ENCODE measurements around the gene DCAF16.

Gene DCAF16

GRCh38 chr4:17763416-17763815 is 47.1 kb downstream of the DCAF16 start:
- H3K4ac ChIP-seq (ENCODE audit: low read depth, low read length): no peak overlapping the region
- no peak overlapping the region for H2BK5ac ChIP-seq (ENCODE audit: low read length)
- H3K27me3 ChIP-seq (ENCODE audit: insufficient read depth, low read length, poor library complexity): no peaks in the 10 kb centered on the region
- no peak for DNase-seq
- no peak overlapping the region for H2BK15ac ChIP-seq (replicated peaks; ENCODE audit: low read depth)
- H4K5ac ChIP-seq (ENCODE audit: low read length): no peak overlapping the region
- no peak overlapping the region for H3K9ac ChIP-seq (ENCODE audit: low read length)
- no peak overlapping the region for H3K4me2 ChIP-seq (ENCODE audit: low read length)
- no peak overlapping the region for H3K23ac ChIP-seq (ENCODE audit: low read length)
- H3K79me1 ChIP-seq (ENCODE audit: low read length): no peaks in the 10 kb centered on the region
- H3K4me3 ChIP-seq (ENCODE audit: low read length): no peak overlapping the region
- H3K4me1 ChIP-seq (ENCODE audit: control insufficient read depth, low read depth, low read length): no peaks in the 10 kb centered on the region
- no peaks in the 10 kb centered on the region for H3K36me3 ChIP-seq (ENCODE audit: control insufficient read depth, insufficient read depth, low read length)
- WGBS (ENCODE audit: extremely low coverage, insufficient coverage, low lambda C conversion rate): no CpG with 5 or more reads among the region's 3 CpGs
- no peak overlapping the region for H2AK5ac ChIP-seq (ENCODE audit: low read length)
- no peak overlapping the region for H3K56ac ChIP-seq (ENCODE audit: low read length)
- no peak overlapping the region for H3K27ac ChIP-seq (ENCODE audit: low read depth, low read length)
- H4K8ac ChIP-seq (ENCODE audit: low read depth, low read length): no peak overlapping the region
- no peak overlapping the region for H3K18ac ChIP-seq (ENCODE audit: low read length)
- H2BK120ac ChIP-seq (ENCODE audit: low read depth, low read length): no peak overlapping the region
- H3K79me2 ChIP-seq (ENCODE audit: control insufficient read depth, insufficient read depth, low read length): no peaks in the 10 kb centered on the region

GRCh38 chr4:17762726-17763125 is 47.8 kb downstream of the DCAF16 start:
- H3K56ac ChIP-seq (ENCODE audit: low read length): no peak overlapping the region
- DNase-seq: peak; percentile 36
- no peaks in the 10 kb centered on the region for H3K36me3 ChIP-seq (ENCODE audit: control insufficient read depth, insufficient read depth, low read length)
- H3K4me2 ChIP-seq (ENCODE audit: low read length): no peak overlapping the region
- no peak overlapping the region for H3K27ac ChIP-seq (ENCODE audit: low read depth, low read length)
- H3K79me1 ChIP-seq (ENCODE audit: low read length): no peaks in the 10 kb centered on the region
- no peak overlapping the region for H3K4ac ChIP-seq (ENCODE audit: low read depth, low read length)
- H2BK120ac ChIP-seq (ENCODE audit: low read depth, low read length): no peak overlapping the region
- no peak overlapping the region for H4K5ac ChIP-seq (ENCODE audit: low read length)
- no peaks in the 10 kb centered on the region for H3K4me1 ChIP-seq (ENCODE audit: control insufficient read depth, low read depth, low read length)
- H3K79me2 ChIP-seq (ENCODE audit: control insufficient read depth, insufficient read depth, low read length): no peaks in the 10 kb centered on the region
- no peak overlapping the region for H3K4me3 ChIP-seq (ENCODE audit: low read length)
- WGBS (ENCODE audit: extremely low coverage, insufficient coverage, low lambda C conversion rate): no CpG with 5 or more reads among the region's 1 CpG
- H2AK5ac ChIP-seq (ENCODE audit: low read length): no peak overlapping the region
- no peaks in the 10 kb centered on the region for H3K27me3 ChIP-seq (ENCODE audit: insufficient read depth, low read length, poor library complexity)
- no peak overlapping the region for H2BK5ac ChIP-seq (ENCODE audit: low read length)
- no peak overlapping the region for H3K9ac ChIP-seq (ENCODE audit: low read length)
- no peak overlapping the region for H4K8ac ChIP-seq (ENCODE audit: low read depth, low read length)
- H3K18ac ChIP-seq (ENCODE audit: low read length): no peak overlapping the region
- H3K23ac ChIP-seq (ENCODE audit: low read length): no peak overlapping the region
- no peak overlapping the region for H2BK15ac ChIP-seq (replicated peaks; ENCODE audit: low read depth)

GRCh38 chr4:17761062-17761461 is 49.5 kb downstream of the DCAF16 start:
- Histone ChIP-seq H2BK5ac (ENCODE audit: low read length) (no peak overlapping the region), H4K5ac (ENCODE audit: low read length) (no peak overlapping the region), H3K9ac (ENCODE audit: low read length) (no peak overlapping the region), H3K56ac (ENCODE audit: low read length) (no peak overlapping the region), H2AK5ac (ENCODE audit: low read length) (no peak overlapping the region), H3K27ac (ENCODE audit: low read depth, low read length) (no peak overlapping the region), H3K4ac (ENCODE audit: low read depth, low read length) (no peak overlapping the region), H3K36me3 (ENCODE audit: control insufficient read depth, insufficient read depth, low read length) (no peaks in the 10 kb centered on the region), H2BK15ac (replicated peaks; ENCODE audit: low read depth) (no peak overlapping the region), H3K79me2 (ENCODE audit: control insufficient read depth, insufficient read depth, low read length) (no peaks in the 10 kb centered on the region), H3K23ac (ENCODE audit: low read length) (no peak overlapping the region), H3K18ac (ENCODE audit: low read length) (no peak overlapping the region), H3K79me1 (ENCODE audit: low read length) (no peaks in the 10 kb centered on the region), H2BK120ac (ENCODE audit: low read depth, low read length) (no peak overlapping the region), H3K27me3 (ENCODE audit: insufficient read depth, low read length, poor library complexity) (no peaks in the 10 kb centered on the region), H4K8ac (ENCODE audit: low read depth, low read length) (no peak overlapping the region), H3K4me2 (ENCODE audit: low read length) (no peak overlapping the region), H3K4me3 (ENCODE audit: low read length) (no peak overlapping the region), H3K4me1 (ENCODE audit: control insufficient read depth, low read depth, low read length) (no peaks in the 10 kb centered on the region)
- no peak for DNase-seq
- no CpG with 5 or more reads among the region's 1 CpG for WGBS (ENCODE audit: extremely low coverage, insufficient coverage, low lambda C conversion rate)

- WGBS (ENCODE audit: extremely low coverage, insufficient coverage, low lambda C conversion rate): no CpG with 5 or more reads among the region's 6 CpGs
- Histone ChIP-seq H2BK5ac (ENCODE audit: low read length) (no peak overlapping the region), H3K4me1 (ENCODE audit: control insufficient read depth, low read depth, low read length) (no peaks in the 10 kb centered on the region), H3K56ac (ENCODE audit: low read length) (no peak overlapping the region), H4K5ac (ENCODE audit: low read length) (no peak overlapping the region), H3K27me3 (ENCODE audit: insufficient read depth, low read length, poor library complexity) (no peaks in the 10 kb centered on the region), H3K4ac (ENCODE audit: low read depth, low read length) (no peak overlapping the region), H3K27ac (ENCODE audit: low read depth, low read length) (no peak overlapping the region), H3K9ac (ENCODE audit: low read length) (no peak overlapping the region), H4K8ac (ENCODE audit: low read depth, low read length) (no peak overlapping the region), H3K79me2 (ENCODE audit: control insufficient read depth, insufficient read depth, low read length) (no peaks in the 10 kb centered on the region), H2AK5ac (ENCODE audit: low read length) (no peak overlapping the region), H2BK120ac (ENCODE audit: low read depth, low read length) (no peak overlapping the region), H3K18ac (ENCODE audit: low read length) (no peak overlapping the region), H3K79me1 (ENCODE audit: low read length) (no peaks in the 10 kb centered on the region), H3K36me3 (ENCODE audit: control insufficient read depth, insufficient read depth, low read length) (no peaks in the 10 kb centered on the region), H3K23ac (ENCODE audit: low read length) (peak overlapping the region; percentile 50), H2BK15ac (replicated peaks; ENCODE audit: low read depth) (no peak overlapping the region), H3K4me2 (ENCODE audit: low read length) (no peak overlapping the region), H3K4me3 (ENCODE audit: low read length) (no peak overlapping the region)
- DNase-seq: peak; percentile 21
These were observed 49.9 kb downstream of the DCAF16 start for GRCh38 chr4:17760626-17761025.

GRCh38 chr4:17758485-17758884 is 52.1 kb downstream of the DCAF16 start:
- H2BK120ac ChIP-seq (ENCODE audit: low read depth, low read length): no peak overlapping the region
- no peak overlapping the region for H4K8ac ChIP-seq (ENCODE audit: low read depth, low read length)
- H4K5ac ChIP-seq (ENCODE audit: low read length): no peak overlapping the region
- no peaks in the 10 kb centered on the region for H3K4me1 ChIP-seq (ENCODE audit: control insufficient read depth, low read depth, low read length)
- H3K23ac ChIP-seq (ENCODE audit: low read length): no peak overlapping the region
- H2AK5ac ChIP-seq (ENCODE audit: low read length): no peak overlapping the region
- H3K36me3 ChIP-seq (ENCODE audit: control insufficient read depth, insufficient read depth, low read length): no peaks in the 10 kb centered on the region
- no peak overlapping the region for H2BK5ac ChIP-seq (ENCODE audit: low read length)
- no peaks in the 10 kb centered on the region for H3K27me3 ChIP-seq (ENCODE audit: insufficient read depth, low read length, poor library complexity)
- no peak overlapping the region for H3K4me3 ChIP-seq (ENCODE audit: low read length)
- no peak overlapping the region for H3K4ac ChIP-seq (ENCODE audit: low read depth, low read length)
- no CpG with 5 or more reads among the region's 5 CpGs for WGBS (ENCODE audit: extremely low coverage, insufficient coverage, low lambda C conversion rate)
- no peaks in the 10 kb centered on the region for H3K79me2 ChIP-seq (ENCODE audit: control insufficient read depth, insufficient read depth, low read length)
- H3K9ac ChIP-seq (ENCODE audit: low read length): no peak overlapping the region
- no peak overlapping the region for H3K56ac ChIP-seq (ENCODE audit: low read length)
- no peaks in the 10 kb centered on the region for H3K79me1 ChIP-seq (ENCODE audit: low read length)
- H3K27ac ChIP-seq (ENCODE audit: low read depth, low read length): no peak overlapping the region
- H3K18ac ChIP-seq (ENCODE audit: low read length): no peak overlapping the region
- DNase-seq: no peak
- no peak overlapping the region for H3K4me2 ChIP-seq (ENCODE audit: low read length)
- H2BK15ac ChIP-seq (replicated peaks; ENCODE audit: low read depth): no peak overlapping the region

GRCh38 chr4:17757621-17758020 is 52.9 kb downstream of the DCAF16 start:
- no peaks in the 10 kb centered on the region for H3K79me2 ChIP-seq (ENCODE audit: control insufficient read depth, insufficient read depth, low read length)
- H2BK15ac ChIP-seq (replicated peaks; ENCODE audit: low read depth): no peak overlapping the region
- no peaks in the 10 kb centered on the region for H3K79me1 ChIP-seq (ENCODE audit: low read length)
- H3K18ac ChIP-seq (ENCODE audit: low read length): no peak overlapping the region
- H2AK5ac ChIP-seq (ENCODE audit: low read length): no peak overlapping the region
- H3K56ac ChIP-seq (ENCODE audit: low read length): no peak overlapping the region
- H3K36me3 ChIP-seq (ENCODE audit: control insufficient read depth, insufficient read depth, low read length): no peaks in the 10 kb centered on the region
- no peak overlapping the region for H3K4me3 ChIP-seq (ENCODE audit: low read length)
- H3K4ac ChIP-seq (ENCODE audit: low read depth, low read length): no peak overlapping the region
- H3K23ac ChIP-seq (ENCODE audit: low read length): no peak overlapping the region
- H3K4me1 ChIP-seq (ENCODE audit: control insufficient read depth, low read depth, low read length): no peaks in the 10 kb centered on the region
- H2BK5ac ChIP-seq (ENCODE audit: low read length): no peak overlapping the region
- H4K5ac ChIP-seq (ENCODE audit: low read length): no peak overlapping the region
- DNase-seq: no peak
- no peak overlapping the region for H4K8ac ChIP-seq (ENCODE audit: low read depth, low read length)
- H3K27ac ChIP-seq (ENCODE audit: low read depth, low read length): no peak overlapping the region
- no CpG with 5 or more reads among the region's 1 CpG for WGBS (ENCODE audit: extremely low coverage, insufficient coverage, low lambda C conversion rate)
- no peak overlapping the region for H3K9ac ChIP-seq (ENCODE audit: low read length)
- no peaks in the 10 kb centered on the region for H3K27me3 ChIP-seq (ENCODE audit: insufficient read depth, low read length, poor library complexity)
- no peak overlapping the region for H2BK120ac ChIP-seq (ENCODE audit: low read depth, low read length)
- no peak overlapping the region for H3K4me2 ChIP-seq (ENCODE audit: low read length)

Measured in mesendoderm (in vitro differentiated cells).